Astrocyte (in vitro differentiated cells and primary cell): ENCODE measurements around the gene SLC29A3. TPM values are rescaled to one million over a fixed set of nuclear protein-coding genes. Genes with fewer than 3 reads are reported as not detected.

Experiments used
- DNase-seq: peaks from one replicate; pipeline ENCODE4 v3.0.0-alpha.2; 2010; ENCODE audit warnings: low read depth
- FAIRE-seq: peaks from 2 replicates; lab custom pipeline; 2011; peaks lifted over from hg19 to GRCh38; lab: Jason Lieb, UNC
- H2AFZ ChIP-seq: 2 replicates; pipeline ENCODE4 v1.6.0; 2012; ENCODE audit warnings: low read depth, low read length, inconsistent platforms
- H3K27ac ChIP-seq: 2 replicates; pipeline ENCODE4 v1.5.1; 2011; ENCODE audit warnings: low read depth, low read length, inconsistent platforms
- H3K27me3 ChIP-seq: 2 replicates; pipeline ENCODE4 v1.6.0; 2011; ENCODE audit warnings: low read length, inconsistent platforms; ENCODE audit not compliant: insufficient read depth
- H3K36me3 ChIP-seq: 2 replicates; pipeline ENCODE4 v1.5.1; 2011; ENCODE audit warnings: low read length, inconsistent platforms; ENCODE audit not compliant: insufficient read depth
- H3K4me1 ChIP-seq: 2 replicates; pipeline ENCODE4 v1.5.1; 2011; ENCODE audit warnings: low read length, inconsistent platforms; ENCODE audit not compliant: insufficient read depth
- H3K4me2 ChIP-seq: 2 replicates; pipeline ENCODE4 v1.6.0; 2012; ENCODE audit warnings: low read length, inconsistent platforms
- H3K4me3 ChIP-seq: 2 replicates; pipeline ENCODE4 v1.5.1; 2011; ENCODE audit warnings: low read depth, mild to moderate bottlenecking, low read length, inconsistent platforms; ENCODE audit not compliant: insufficient read depth
- H3K79me2 ChIP-seq: 2 replicates; pipeline ENCODE4 v1.6.0; 2012; ENCODE audit warnings: mild to moderate bottlenecking, low read length, inconsistent platforms; ENCODE audit not compliant: insufficient read depth
- H3K9ac ChIP-seq: 2 replicates; pipeline ENCODE4 v1.6.0; 2012; ENCODE audit warnings: mild to moderate bottlenecking, low read length, inconsistent platforms
- H3K9me3 ChIP-seq: 2 replicates; pipeline ENCODE4 v1.5.1; 2012; ENCODE audit warnings: low read depth, mild to moderate bottlenecking, low read length, inconsistent platforms; ENCODE audit not compliant: insufficient read depth
- H4K20me1 ChIP-seq: 2 replicates; pipeline ENCODE4 v1.6.0; 2012; ENCODE audit warnings: low read length, inconsistent platforms; ENCODE audit not compliant: insufficient read depth
- H3K27ac Mint-ChIP-seq: one replicate; pipeline ENCODE4 v1.8.0; 2021; ENCODE audit warnings: mild to moderate bottlenecking, mixed read lengths; ENCODE audit not compliant: unreplicated experiment
- H3K27me3 Mint-ChIP-seq: one replicate; pipeline ENCODE4 v1.8.0; 2021; ENCODE audit warnings: low read depth, mixed read lengths; ENCODE audit not compliant: unreplicated experiment
- H3K36me3 Mint-ChIP-seq: one replicate; pipeline ENCODE4 v1.8.0; 2021; ENCODE audit warnings: low read depth, mixed read lengths; ENCODE audit not compliant: unreplicated experiment
- H3K4me1 Mint-ChIP-seq: one replicate; pipeline ENCODE4 v1.8.0; 2021; ENCODE audit warnings: low read depth, mixed read lengths; ENCODE audit not compliant: unreplicated experiment
- H3K4me3 Mint-ChIP-seq: one replicate; pipeline ENCODE4 v1.8.0; 2021; ENCODE audit warnings: mild to moderate bottlenecking, moderate library complexity, mixed read lengths; ENCODE audit not compliant: unreplicated experiment
- H3K9me3 Mint-ChIP-seq: one replicate; pipeline ENCODE4 v1.8.0; 2021; ENCODE audit warnings: mild to moderate bottlenecking, mixed read lengths; ENCODE audit not compliant: unreplicated experiment
- CTCF ChIP-seq: IDR thresholded peaks from 2 replicates; pipeline ENCODE4 v1.5.1; 2011; ENCODE audit warnings: low read depth, mild to moderate bottlenecking, inconsistent platforms, low read length, moderate library complexity; ENCODE audit not compliant: insufficient read depth
- EZH2 ChIP-seq: IDR thresholded peaks from 2 replicates; pipeline ENCODE4 v1.6.1; 2012; ENCODE audit warnings: mild to moderate bottlenecking, low read length, inconsistent platforms; ENCODE audit not compliant: insufficient read depth
- total RNA-seq: library from RNA; stranded (reverse); gene quantifications from 2 replicates; pipeline ENCODE4 v1.2.1, GENCODE V29; 2021

SLC29A3 gene
- total RNA-seq, 1 donor from 2014 or later: 3.4 TPM

GRCh38 chr10:71367271-71367670, 48.2 kb downstream of the SLC29A3 start:
- TF ChIP-seq EZH2 (no peak), CTCF (no peak)
- peaks cover 31% of the 10 kb centered on the region for H3K27me3 Mint-ChIP-seq

GRCh38 chr10:71368176-71368575, 49.1 kb downstream of the SLC29A3 start:
- Mint-ChIP-seq H3K27me3 (peaks cover 31% of the 10 kb centered on the region), H3K4me1 (peaks cover 16% of the 10 kb centered on the region), H3K27ac (no peak overlapping the region), H3K36me3 (no peaks in the 10 kb centered on the region), H3K9me3 (no peaks in the 10 kb centered on the region), H3K4me3 (no peak overlapping the region)
- peaks cover 7% of the 10 kb centered on the region for H3K4me1 ChIP-seq
- no peaks in the 10 kb centered on the region for H3K79me2 ChIP-seq
- no peak overlapping the region for H3K27ac ChIP-seq
- FAIRE-seq (no peak), DNase-seq (no peak)
- no peak overlapping the region for H3K9ac ChIP-seq
- H3K27me3 ChIP-seq: peaks cover 18% of the 10 kb centered on the region
- no peak for TF ChIP-seq EZH2
- no peak for TF ChIP-seq CTCF
- no peak overlapping the region for H2AFZ ChIP-seq
- no peak overlapping the region for H3K4me3 ChIP-seq
- H4K20me1 ChIP-seq: peaks cover 8% of the 10 kb centered on the region
- no peak overlapping the region for H3K4me2 ChIP-seq
- no peaks in the 10 kb centered on the region for H3K9me3 ChIP-seq
- H3K36me3 ChIP-seq: no peaks in the 10 kb centered on the region

More at GRCh38 chr10:71367271-71367670, 48.2 kb downstream of the SLC29A3 start:
- H3K79me2 ChIP-seq: no peaks in the 10 kb centered on the region
- H3K9ac ChIP-seq: no peak overlapping the region
- DNase-seq (no peak), FAIRE-seq (no peak)
- Mint-ChIP-seq H3K27ac (no peak overlapping the region), H3K4me1 (peaks cover 16% of the 10 kb centered on the region), H3K4me3 (no peak overlapping the region), H3K9me3 (no peaks in the 10 kb centered on the region), H3K36me3 (peaks cover 2% of the 10 kb centered on the region)
- H3K4me3 ChIP-seq: no peak overlapping the region
- H3K27ac ChIP-seq: no peak overlapping the region
- peaks cover 10% of the 10 kb centered on the region for H3K27me3 ChIP-seq
- H3K9me3 ChIP-seq: no peaks in the 10 kb centered on the region
- no peak overlapping the region for H3K4me2 ChIP-seq
- peaks cover 8% of the 10 kb centered on the region for H4K20me1 ChIP-seq
- no peaks in the 10 kb centered on the region for H3K36me3 ChIP-seq
- peaks cover 7% of the 10 kb centered on the region for H3K4me1 ChIP-seq
- no peak overlapping the region for H2AFZ ChIP-seq

- no peak overlapping the region for H3K4me3 ChIP-seq
- Mint-ChIP-seq H3K36me3 (no peaks in the 10 kb centered on the region), H3K4me1 (peaks cover 16% of the 10 kb centered on the region), H3K27me3 (peaks cover 31% of the 10 kb centered on the region), H3K27ac (no peak overlapping the region), H3K4me3 (no peak overlapping the region), H3K9me3 (no peaks in the 10 kb centered on the region)
- H4K20me1 ChIP-seq: peaks cover 8% of the 10 kb centered on the region
- H3K4me2 ChIP-seq: no peak overlapping the region
- no peaks in the 10 kb centered on the region for H3K9me3 ChIP-seq
- H2AFZ ChIP-seq: no peak overlapping the region
- H3K27ac ChIP-seq: no peak overlapping the region
- TF ChIP-seq CTCF (no peak), EZH2 (no peak)
- DNase-seq (no peak), FAIRE-seq (no peak)
- no peaks in the 10 kb centered on the region for H3K36me3 ChIP-seq
- H3K27me3 ChIP-seq: peaks cover 19% of the 10 kb centered on the region
- no peaks in the 10 kb centered on the region for H3K79me2 ChIP-seq
- H3K4me1 ChIP-seq: peaks cover 7% of the 10 kb centered on the region
- no peak overlapping the region for H3K9ac ChIP-seq
Measured at GRCh38 chr10:71368643-71369042, 49.6 kb downstream of the SLC29A3 start.
